Spinal cord (tissue), 10 donors: ENCODE results near the gene SMAD7. TPM values are rescaled to one million over a fixed set of nuclear protein-coding genes. Genes with fewer than 3 reads are reported as not detected.

ENCODE experiments used
- DNase-seq, 6 donors: peaks; one replicate each; pipeline versions ENCODE4 v3.0.0 to v3.0.0-alpha.2; 2013 to 2015; ENCODE audit warnings: low spot score in 6 of 6, low read depth in 4 of 6
- H3K27ac ChIP-seq: one replicate; pipeline ENCODE4 v1.5.1; 2013; ENCODE audit warnings: low read depth, low read length, control low read depth
- H3K27me3 ChIP-seq: one replicate; pipeline ENCODE4 v1.6.1; 2013; ENCODE audit warnings: low read length; ENCODE audit not compliant: control insufficient read depth, insufficient read depth
- H3K36me3 ChIP-seq: one replicate; pipeline ENCODE4 v1.6.1; 2013; ENCODE audit warnings: low read length; ENCODE audit not compliant: control insufficient read depth, insufficient read depth
- H3K4me1 ChIP-seq: one replicate; pipeline ENCODE4 v1.6.1; 2013; ENCODE audit warnings: low read length; ENCODE audit not compliant: control insufficient read depth, insufficient read depth
- H3K4me3 ChIP-seq: one replicate; pipeline ENCODE4 v1.5.1; 2013; ENCODE audit warnings: low read depth, low read length, control low read depth
- H3K9me3 ChIP-seq: one replicate; pipeline ENCODE4 v1.6.1; 2013; ENCODE audit warnings: low read length; ENCODE audit not compliant: control insufficient read depth, insufficient read depth
- WGBS: methylation state at CpG from one replicate; pipeline ENCODE4 v1.1.5; 2013; ENCODE audit warnings: missing lambda C conversion rate; ENCODE audit not compliant: insufficient coverage; 5-methylcytosine and 5-hydroxymethylcytosine counted together
- polyA plus RNA-seq, 2 donors: library from polyadenylated mRNA; unstranded; fragments of 120-200 nt; gene quantifications; one replicate each; pipeline ENCODE4 v1.2.1, GENCODE V29; 2013; ENCODE audit not compliant: insufficient read length in 2 of 2
- total RNA-seq, 2 donors: library from RNA; depleted of rRNA in 1 of 2; stranded (reverse); fragments of 120-200 nt in 1 of 2; fragments of >200 nt in 1 of 2; gene quantifications; one replicate each; pipeline versions ENCODE4 v1.2.3 to v1.2.4, GENCODE V29; 2013 to 2014
- donor health status: healthy.

Gene SMAD7
- total and polyA plus RNA-seq, 4 donors = 18.5 to 28.8 (median 21.8) TPM

GRCh38 chr18:48900469-48900868 is 50.3 kb downstream of the SMAD7 start:
- peaks cover 6% of the 10 kb centered on the region for H3K9me3 ChIP-seq
- WGBS = no CpG with 5 or more reads among the region's 1 CpG
- peaks cover 31% of the 10 kb centered on the region for H3K4me1 ChIP-seq
- no peak overlapping the region for H3K4me3 ChIP-seq
- peaks cover 3% of the 10 kb centered on the region for H3K36me3 ChIP-seq
- H3K27ac ChIP-seq = no peak overlapping the region
- no peaks in the 10 kb centered on the region for H3K27me3 ChIP-seq
- DNase-seq = no peak

GRCh38 chr18:48899558-48900174 is 51.1 kb downstream of the SMAD7 start:
- DNase-seq = no peak
- Histone ChIP-seq H3K9me3 (peaks cover under 1% of the 10 kb centered on the region), H3K36me3 (no peaks in the 10 kb centered on the region), H3K27me3 (no peaks in the 10 kb centered on the region), H3K27ac (no peak overlapping the region), H3K4me3 (no peak overlapping the region), H3K4me1 (peaks cover 38% of the 10 kb centered on the region)
- no CpG with 5 or more reads among the region's 4 CpGs for WGBS

DNA sequence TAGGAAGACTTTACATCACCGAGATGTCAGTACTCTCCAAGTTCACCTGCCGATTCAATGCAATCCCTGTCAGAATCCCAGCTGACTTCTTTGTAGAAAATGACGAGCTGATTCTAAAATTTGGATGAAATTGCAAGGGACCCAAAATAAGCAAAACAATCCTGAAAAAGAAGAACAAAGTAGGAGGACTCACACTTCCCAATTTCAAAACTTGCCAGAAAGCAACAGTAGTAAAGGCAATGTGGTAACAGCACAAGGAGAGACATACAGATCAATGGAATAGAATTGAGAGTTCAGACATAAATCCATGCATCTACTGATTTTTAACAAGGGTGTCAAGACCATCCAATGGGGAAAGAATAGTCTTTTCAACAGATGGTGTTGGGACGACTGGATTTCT is 52.2 kb downstream of the SMAD7 start:
- Histone ChIP-seq H3K27me3 (no peaks in the 10 kb centered on the region), H3K36me3 (no peaks in the 10 kb centered on the region), H3K9me3 (no peaks in the 10 kb centered on the region), H3K4me3 (no peak overlapping the region), H3K4me1 (peaks cover 49% of the 10 kb centered on the region), H3K27ac (no peak overlapping the region)
- DNase-seq = no peak
- no CpG with 5 or more reads among the region's 4 CpGs for WGBS

DNA sequence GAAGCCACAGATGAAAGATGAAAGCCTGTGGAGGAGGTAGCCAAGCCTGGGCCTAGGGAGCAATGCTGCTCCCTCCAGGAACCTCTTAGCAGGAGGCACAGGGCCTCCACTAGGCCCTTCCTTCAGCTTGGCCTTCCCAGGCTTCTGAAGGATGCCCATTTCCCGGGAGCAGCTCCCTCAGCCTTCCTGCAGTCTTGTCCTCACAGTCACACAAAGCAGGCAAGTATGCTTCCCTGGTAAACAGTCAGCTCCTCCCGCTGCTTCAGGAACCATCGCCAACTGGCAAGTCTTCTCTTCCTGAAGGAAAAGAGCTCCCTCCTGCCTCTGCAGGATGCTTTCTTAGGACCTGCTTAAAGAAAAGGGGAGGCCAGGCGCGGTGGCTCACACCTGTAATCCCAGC is 53.2 kb downstream of the SMAD7 start:
- Histone ChIP-seq H3K4me1 (peaks cover 48% of the 10 kb centered on the region), H3K9me3 (no peaks in the 10 kb centered on the region), H3K36me3 (no peaks in the 10 kb centered on the region), H3K4me3 (no peak overlapping the region), H3K27ac (no peak overlapping the region), H3K27me3 (no peaks in the 10 kb centered on the region)
- peak in 1 of 6 donors; percentile 55 for DNase-seq
- WGBS = 65% methylated on average over 3 of the region's 5 CpGs

DNA sequence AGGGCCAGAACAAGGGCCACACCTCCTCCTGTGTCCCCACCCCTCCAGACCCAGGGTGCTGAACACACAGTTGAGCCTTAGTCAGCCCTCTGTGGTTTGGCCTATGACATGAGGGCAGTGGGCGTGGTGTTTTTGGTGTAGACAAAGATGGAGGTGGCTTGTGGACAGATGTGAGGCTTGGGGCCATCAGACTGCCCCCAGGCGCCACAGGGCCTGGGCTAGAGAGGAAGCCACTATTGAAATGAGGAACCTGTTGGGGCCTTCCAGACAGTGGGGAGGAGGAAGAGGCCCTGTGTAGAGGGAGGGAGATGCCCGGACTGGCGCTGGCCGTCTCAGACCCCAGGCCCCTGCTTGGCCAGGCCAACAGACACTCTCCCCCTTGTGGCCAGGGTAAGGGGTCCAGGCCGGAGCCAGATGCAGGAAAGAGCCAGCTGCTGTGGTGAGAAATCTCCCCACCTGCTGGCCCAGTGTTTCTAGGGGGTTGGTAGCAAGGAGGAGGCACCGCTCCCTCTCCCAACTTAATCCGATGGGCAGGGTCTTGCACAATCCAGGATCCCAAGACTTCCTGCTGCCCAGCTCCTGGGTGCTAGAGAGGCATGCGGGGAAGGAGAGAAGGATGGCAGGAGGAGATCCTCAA is 53.8 kb downstream of the SMAD7 start:
- WGBS = 78% methylated on average over 8 of the region's 9 CpGs
- Histone ChIP-seq H3K27me3 (no peaks in the 10 kb centered on the region), H3K27ac (no peak overlapping the region), H3K9me3 (no peaks in the 10 kb centered on the region), H3K4me3 (no peak overlapping the region), H3K4me1 (peaks cover 48% of the 10 kb centered on the region), H3K36me3 (no peaks in the 10 kb centered on the region)
- no peak for DNase-seq

DNA sequence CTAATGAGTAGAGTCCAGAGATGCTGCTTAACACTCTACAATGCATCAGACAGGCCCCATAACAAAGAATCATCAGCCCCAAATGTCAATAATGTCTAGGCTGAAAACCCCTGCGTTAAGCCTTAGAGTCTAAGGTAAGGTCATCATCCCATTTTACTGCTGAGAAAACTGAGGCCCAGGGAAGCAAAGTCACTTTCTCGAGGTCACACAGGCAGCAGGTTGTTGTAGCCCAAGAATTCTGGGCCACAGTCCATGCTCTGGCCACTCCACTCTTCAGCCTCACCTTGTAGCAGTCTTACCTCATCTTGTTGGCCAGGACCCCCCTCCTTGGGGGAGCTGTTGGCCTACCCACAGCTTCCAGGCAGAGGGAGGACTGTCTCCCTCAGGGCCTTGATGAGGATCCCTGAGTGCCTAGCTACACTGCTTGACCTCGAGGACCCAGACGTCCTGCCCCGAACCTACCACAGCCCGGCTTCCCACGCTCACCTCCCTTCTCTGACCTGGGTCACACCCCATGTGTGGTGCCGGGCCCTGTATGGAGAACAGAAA is 54.4 kb downstream of the SMAD7 start:
- no peaks in the 10 kb centered on the region for H3K9me3 ChIP-seq
- no peak overlapping the region for H3K27ac ChIP-seq
- H3K4me1 ChIP-seq = peaks cover 43% of the 10 kb centered on the region
- H3K36me3 ChIP-seq = no peaks in the 10 kb centered on the region
- H3K27me3 ChIP-seq = no peaks in the 10 kb centered on the region
- DNase-seq = no peak
- WGBS = 87% methylated on average over 7 of the region's 8 CpGs
- H3K4me3 ChIP-seq = no peak overlapping the region

DNA sequence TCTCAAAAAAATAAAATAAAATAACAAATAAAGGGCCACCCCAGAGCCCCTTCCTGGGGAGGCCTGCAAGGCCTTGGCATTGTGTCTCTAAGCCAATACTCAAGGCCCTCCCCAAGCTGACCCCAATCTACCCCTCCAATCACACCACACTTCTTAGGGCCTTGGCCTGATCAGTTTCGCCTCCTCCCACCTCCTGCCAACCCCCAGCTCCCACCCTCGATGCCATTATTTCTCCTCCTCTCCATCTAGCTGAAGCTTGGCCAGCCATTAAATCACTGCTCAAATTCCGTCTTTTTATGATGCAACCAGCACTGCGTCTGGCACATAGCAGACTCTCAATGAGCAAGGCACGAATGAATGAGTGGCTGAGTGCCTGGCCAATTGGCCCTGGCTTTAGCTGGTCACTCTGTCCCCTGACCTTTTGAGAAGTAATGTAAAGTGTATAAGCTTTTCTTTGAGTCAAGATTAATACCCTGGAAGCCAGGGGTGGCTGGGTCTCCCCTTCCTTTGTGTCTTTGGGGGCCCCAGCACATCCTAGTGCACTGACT is 55.9 kb downstream of the SMAD7 start:
- no peaks in the 10 kb centered on the region for H3K9me3 ChIP-seq
- H3K4me3 ChIP-seq = no peak overlapping the region
- H3K36me3 ChIP-seq = no peaks in the 10 kb centered on the region
- H3K27ac ChIP-seq = no peak overlapping the region
- no peaks in the 10 kb centered on the region for H3K27me3 ChIP-seq
- DNase-seq = no peak
- WGBS = 42% methylated on average over 5 of the region's 5 CpGs
- H3K4me1 ChIP-seq = peaks cover 53% of the 10 kb centered on the region

DNA sequence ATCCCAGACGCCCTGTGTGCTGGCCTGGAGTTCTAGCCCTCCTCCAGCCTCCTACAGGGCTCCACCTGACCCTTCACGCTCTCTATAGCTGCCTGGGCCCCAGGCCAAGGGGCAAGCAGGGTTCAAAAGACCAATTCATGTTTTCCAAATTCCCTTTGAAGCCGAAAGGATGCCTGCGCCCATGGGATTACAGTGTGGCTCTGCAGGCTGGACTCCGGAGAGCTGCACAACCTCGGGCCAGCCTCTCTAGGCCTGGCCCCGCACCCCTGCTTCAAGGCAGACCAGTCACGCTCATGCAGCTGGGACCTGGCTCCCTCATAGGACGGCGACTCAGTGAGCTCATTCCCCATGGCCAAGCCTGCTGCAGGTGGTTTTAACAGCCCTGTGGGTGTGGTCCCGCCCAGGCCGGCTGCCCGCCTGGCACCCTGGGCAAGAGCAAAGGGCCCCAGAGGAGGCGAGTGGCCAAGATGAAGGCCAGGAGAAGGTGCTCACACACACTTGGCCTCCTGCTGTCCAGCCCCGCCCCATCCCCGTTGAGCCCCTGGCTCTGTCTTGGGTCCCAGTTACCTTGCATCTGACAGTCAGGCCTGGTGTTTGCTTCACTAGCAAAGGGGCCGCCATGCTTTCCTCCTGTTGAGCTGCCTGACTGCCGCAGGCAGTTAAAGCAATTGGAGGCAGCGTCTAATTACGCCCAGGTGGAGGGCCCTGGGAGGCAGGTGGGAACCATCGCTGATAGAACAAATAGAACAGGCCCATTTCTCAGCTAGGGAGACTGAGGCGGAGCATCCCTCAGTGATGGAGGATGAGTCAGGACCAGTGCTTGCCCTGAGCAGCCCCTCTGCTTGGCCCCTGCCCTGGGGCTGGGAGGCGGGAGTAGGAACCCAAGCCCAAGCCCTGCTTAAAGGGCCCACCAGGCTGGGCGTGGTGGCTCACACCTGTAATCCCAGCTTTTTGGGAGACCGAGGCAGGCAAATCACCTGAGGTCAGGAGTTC is 56.9 kb downstream of the SMAD7 start:
- Histone ChIP-seq H3K36me3 (no peaks in the 10 kb centered on the region), H3K27ac (peak overlapping the region; percentile 3), H3K4me3 (no peak overlapping the region), H3K27me3 (no peaks in the 10 kb centered on the region), H3K9me3 (no peaks in the 10 kb centered on the region), H3K4me1 (peaks cover 63% of the 10 kb centered on the region)
- peak in 1 of 6 donors; percentile 51 for DNase-seq
- WGBS = 80% methylated on average over 25 of the region's 25 CpGs

DNA sequence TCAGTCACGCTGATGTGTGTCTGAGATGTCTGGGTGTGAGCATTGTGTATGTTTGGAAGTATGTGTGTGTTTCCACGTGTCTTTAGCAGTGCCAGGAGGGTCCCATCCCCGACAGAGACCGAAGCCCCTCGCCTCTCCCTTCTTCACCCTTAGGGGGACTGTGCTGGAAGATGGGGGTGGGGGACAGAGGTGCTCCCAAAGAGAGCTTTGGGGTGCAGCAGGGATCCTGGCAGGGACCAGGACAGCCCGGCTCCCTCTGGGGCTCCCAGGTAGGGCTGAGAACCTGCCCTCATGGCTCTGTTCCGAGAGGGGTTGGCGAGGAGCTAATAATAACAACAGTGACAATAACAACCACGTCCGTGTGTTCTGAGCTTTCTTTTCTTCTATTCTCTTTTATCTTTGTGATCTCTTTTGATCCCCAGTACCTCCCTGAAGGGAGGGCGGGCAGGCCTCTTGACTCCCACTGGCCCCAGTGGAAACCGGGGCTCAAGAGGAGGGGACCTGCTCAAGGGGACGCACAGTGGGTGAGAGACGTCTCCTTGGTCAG is 57.6 kb downstream of the SMAD7 start:
- Histone ChIP-seq H3K27me3 (no peaks in the 10 kb centered on the region), H3K36me3 (no peaks in the 10 kb centered on the region), H3K9me3 (no peaks in the 10 kb centered on the region), H3K27ac (no peak overlapping the region), H3K4me3 (no peak overlapping the region), H3K4me1 (peaks cover 71% of the 10 kb centered on the region)
- WGBS = 55% methylated on average over 9 of the region's 14 CpGs
- no peak for DNase-seq
